Keratinocyte (primary cell): ENCODE measurements around the gene WDR47. TPM values are rescaled to one million over a fixed set of nuclear protein-coding genes. Genes with fewer than 3 reads are reported as not detected.

ENCODE experiments used
- DNase-seq: peaks from one replicate; pipeline ENCODE4 v3.0.0-alpha.2; 2011; ENCODE audit warnings: low read depth, missing footprints, low spot score
- FAIRE-seq: peaks from 2 replicates; lab custom pipeline; 2011; peaks lifted over from hg19 to GRCh38; lab: Jason Lieb, UNC
- H2AFZ ChIP-seq: 2 replicates; pipeline ENCODE4 v1.6.0; 2012; ENCODE audit warnings: low read length, control low read depth, inconsistent platforms; ENCODE audit not compliant: control insufficient read depth
- H3K27ac ChIP-seq: 2 replicates; pipeline ENCODE4 v1.5.1; 2011; ENCODE audit warnings: low read length; ENCODE audit not compliant: control insufficient read depth, insufficient read depth
- H3K27me3 ChIP-seq: 3 replicates; pipeline ENCODE4 v1.6.0; 2011; ENCODE audit warnings: low read length; ENCODE audit not compliant: control insufficient read depth, insufficient read depth; ENCODE audit errors: extremely low read depth
- H3K36me3 ChIP-seq, 2 experiments: 2 replicates in 1 of 2; 3 replicates in 1 of 2; pipeline ENCODE4 v1.5.1; 2011; ENCODE audit warnings: low read length in 2 of 2, mild to moderate bottlenecking in 1 of 2; ENCODE audit not compliant: control insufficient read depth in 2 of 2, insufficient read depth in 2 of 2; ENCODE audit errors: extremely low read depth in 1 of 2
- H3K4me1 ChIP-seq: 3 replicates; pipeline ENCODE4 v1.5.1; 2011; ENCODE audit warnings: low read length; ENCODE audit not compliant: control insufficient read depth, insufficient read depth; ENCODE audit errors: extremely low read depth
- H3K4me2 ChIP-seq: 3 replicates; pipeline ENCODE4 v1.6.0; 2011; ENCODE audit warnings: low read depth, low read length; ENCODE audit not compliant: control insufficient read depth, insufficient read depth; ENCODE audit errors: extremely low read depth
- H3K4me3 ChIP-seq, 3 experiments: fragments of 200-600 bp in 1 of 3; sonication (generic) in 1 of 3; 2 replicates in 2 of 3; 3 replicates in 1 of 3; pipeline ENCODE4 v1.5.1; 2011 to 2016; ENCODE audit warnings: low read length in 3 of 3, mild to moderate bottlenecking in 3 of 3, control low read depth in 2 of 3, inconsistent platforms in 1 of 3, low read depth in 1 of 3, mixed read lengths in 1 of 3, mixed run types in 1 of 3, moderate library complexity in 1 of 3; ENCODE audit not compliant: control insufficient read depth in 2 of 3, insufficient read depth in 2 of 3; ENCODE audit errors: extremely low read depth in 1 of 3
- H3K79me2 ChIP-seq: 2 replicates; pipeline ENCODE4 v1.6.0; 2012; ENCODE audit warnings: low read length; ENCODE audit not compliant: control insufficient read depth, insufficient read depth
- H3K9ac ChIP-seq: 3 replicates; pipeline ENCODE4 v1.6.0; 2011; ENCODE audit warnings: low read length; ENCODE audit not compliant: control insufficient read depth, insufficient read depth; ENCODE audit errors: extremely low read depth
- H3K9me1 ChIP-seq: 3 replicates; pipeline ENCODE4 v1.6.0; 2011; ENCODE audit warnings: low read length; ENCODE audit not compliant: control insufficient read depth, insufficient read depth; ENCODE audit errors: extremely low read depth
- H3K9me3 ChIP-seq: 2 replicates; pipeline ENCODE4 v1.5.1; 2012; ENCODE audit warnings: low read depth, low read length; ENCODE audit not compliant: control insufficient read depth
- H4K20me1 ChIP-seq: 3 replicates; pipeline ENCODE4 v1.6.0; 2011; ENCODE audit warnings: low read length; ENCODE audit not compliant: control insufficient read depth, insufficient read depth; ENCODE audit errors: extremely low read depth
- CTCF ChIP-seq, 3 experiments: IDR thresholded peaks in 1 of 3; conservative IDR thresholded peaks in 1 of 3; optimal IDR thresholded peaks in 1 of 3; 2 replicates in 2 of 3; 3 replicates in 1 of 3; pipeline versions ENCODE3 to v1.5.1; 2011; ENCODE audit warnings: low read length in 3 of 3, mild to moderate bottlenecking in 3 of 3, moderate library complexity in 2 of 3, control low read depth in 1 of 3, inconsistent platforms in 1 of 3; ENCODE audit not compliant: insufficient read depth in 2 of 3; ENCODE audit errors: extremely low read depth in 1 of 3
- EZH2 ChIP-seq: IDR thresholded peaks from one replicate; pipeline ENCODE4 v1.6.1; 2012; ENCODE audit warnings: inconsistent platforms, mild to moderate bottlenecking, low read length, moderate library complexity
- dilution Hi-C: fragments of 300-500 bp; cut with MboI; formaldehyde crosslinking; loops from one replicate; pipeline ENCODE4 v1.7.0; 2020; ENCODE audit warnings: low sequenced_read_pairs; ENCODE audit not compliant: extremely low pct_ligation_motif_present
- polyA plus RNA-seq, 5 experiments: library from polyadenylated mRNA; depleted of rRNA in 3 of 5; stranded (reverse) in 3 of 5; stranded (forward) in 1 of 5; unstranded in 1 of 5; fragments of >200 nt; gene quantifications; 1 replicate in 1 of 5; 2 replicates in 3 of 5; 3 replicates in 1 of 5; pipeline versions ENCODE4 v1.2.1 to v1.2.3, GENCODE V29; 2011 to 2012; ENCODE audit warnings: missing spikeins in 2 of 5, low read depth in 1 of 5, low replicate concordance in 1 of 5

Gene WDR47
- polyA plus RNA-seq, 1 donor (not counting 4 experiments of a cell fraction or from before 2014, with no cell fraction given), result 54.7 TPM

GRCh38 chr1:108953452-108953851 is 88.5 kb downstream of the WDR47 start:
- Histone ChIP-seq H3K27me3 (no peaks in the 10 kb centered on the region), H3K4me3 (no peak overlapping the region), H4K20me1 (no peaks in the 10 kb centered on the region), H3K36me3 (peaks cover 8% of the 10 kb centered on the region in 2 experiments), H3K9ac (no peak overlapping the region), H3K4me2 (no peak overlapping the region), H3K9me1 (no peaks in the 10 kb centered on the region), H3K27ac (no peak overlapping the region), H3K4me1 (peaks cover 5% of the 10 kb centered on the region), H3K79me2 (peaks cover 37% of the 10 kb centered on the region), H2AFZ (no peak overlapping the region), H3K9me3 (no peaks in the 10 kb centered on the region)
- FAIRE-seq (no peak), DNase-seq (no peak)
- dilution Hi-C loops, result no loop called here
- TF ChIP-seq CTCF (optimal IDR thresholded peaks at IDR 0.05 in 1 of 3, IDR thresholded peaks at IDR 0.05 in 1 of 3, conservative IDR thresholded peaks at IDR 0.05 in 1 of 3; ENCODE audit: extremely low read depth in 1 of 3, insufficient read depth in 2 of 3, low read length in 3 of 3), result no peak
- TF ChIP-seq EZH2, result no peak

- dilution Hi-C loops, result no loop called here
- Histone ChIP-seq H3K9ac (no peak overlapping the region), H2AFZ (no peak overlapping the region), H3K4me3 (no peak overlapping the region), H3K79me2 (peaks cover 31% of the 10 kb centered on the region), H3K27ac (no peak overlapping the region), H3K9me3 (no peaks in the 10 kb centered on the region), H4K20me1 (no peaks in the 10 kb centered on the region), H3K4me2 (no peak overlapping the region), H3K4me1 (peaks cover 11% of the 10 kb centered on the region), H3K9me1 (no peaks in the 10 kb centered on the region), H3K27me3 (no peaks in the 10 kb centered on the region), H3K36me3 (peaks cover 6 to 8% of the 10 kb centered on the region in 2 experiments)
- FAIRE-seq (no peak), DNase-seq (no peak)
- TF ChIP-seq CTCF (optimal IDR thresholded peaks at IDR 0.05 in 1 of 3, IDR thresholded peaks at IDR 0.05 in 1 of 3, conservative IDR thresholded peaks at IDR 0.05 in 1 of 3; ENCODE audit: extremely low read depth in 1 of 3, insufficient read depth in 2 of 3, low read length in 3 of 3) (no peak), EZH2 (no peak)
These were observed 90.7 kb downstream of the WDR47 start for GRCh38 chr1:108951242-108951641.
